ENCODE results near the gene WDR17.

DNA sequence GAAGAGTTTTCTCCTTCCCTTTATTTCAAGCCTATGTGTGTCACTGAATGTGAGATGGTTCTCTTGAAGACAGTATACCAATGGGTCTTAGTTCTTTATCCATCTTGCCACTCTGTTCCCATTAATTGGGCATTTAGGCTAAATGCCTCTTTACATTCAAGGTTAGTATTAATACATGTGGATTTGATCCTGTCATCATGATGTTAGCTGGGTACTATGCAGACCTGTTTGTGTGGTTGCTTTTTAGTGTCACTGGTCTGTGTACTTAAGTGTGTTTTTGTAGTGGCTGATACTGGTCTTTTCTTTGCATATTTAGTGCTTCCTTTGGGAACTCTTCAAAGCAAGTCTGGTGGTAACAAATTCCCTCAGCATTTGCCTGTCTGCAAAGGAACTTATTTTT lies 23.4 kb upstream of the WDR17 start:
- TF ChIP-seq, protein P1, sequence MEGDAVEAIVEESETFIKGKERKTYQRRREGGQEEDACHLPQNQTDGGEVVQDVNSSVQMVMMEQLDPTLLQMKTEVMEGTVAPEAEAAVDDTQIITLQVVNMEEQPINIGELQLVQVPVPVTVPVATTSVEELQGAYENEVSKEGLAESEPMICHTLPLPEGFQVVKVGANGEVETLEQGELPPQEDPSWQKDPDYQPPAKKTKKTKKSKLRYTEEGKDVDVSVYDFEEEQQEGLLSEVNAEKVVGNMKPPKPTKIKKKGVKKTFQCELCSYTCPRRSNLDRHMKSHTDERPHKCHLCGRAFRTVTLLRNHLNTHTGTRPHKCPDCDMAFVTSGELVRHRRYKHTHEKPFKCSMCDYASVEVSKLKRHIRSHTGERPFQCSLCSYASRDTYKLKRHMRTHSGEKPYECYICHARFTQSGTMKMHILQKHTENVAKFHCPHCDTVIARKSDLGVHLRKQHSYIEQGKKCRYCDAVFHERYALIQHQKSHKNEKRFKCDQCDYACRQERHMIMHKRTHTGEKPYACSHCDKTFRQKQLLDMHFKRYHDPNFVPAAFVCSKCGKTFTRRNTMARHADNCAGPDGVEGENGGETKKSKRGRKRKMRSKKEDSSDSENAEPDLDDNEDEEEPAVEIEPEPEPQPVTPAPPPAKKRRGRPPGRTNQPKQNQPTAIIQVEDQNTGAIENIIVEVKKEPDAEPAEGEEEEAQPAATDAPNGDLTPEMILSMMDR (conservative IDR thresholded peaks at IDR 0.05) = no peak
- no peak for TF ChIP-seq ZFX (IDR thresholded peaks at IDR 0.05)

Measured in C4-2B (cell line).